H9 (cell line): ENCODE measurements around the gene GNAS. TPM values are rescaled to one million over a fixed set of nuclear protein-coding genes. Genes with fewer than 3 reads are reported as not detected.
A peak's percentile ranks its signal among the peaks of the same experiment; 100 is the strongest.

Experiments
- DNase-seq: peaks from one replicate; pipeline ENCODE4 v3.0.0-alpha.2; 2017
- H2AFZ ChIP-seq: one replicate; pipeline ENCODE4 v1.6.1; 2013; ENCODE audit warnings: mild to moderate bottlenecking, low read length, control low read depth, moderate library complexity
- H2AK5ac ChIP-seq: 2 replicates; pipeline ENCODE4 v1.6.1; 2013; ENCODE audit warnings: low read length, control low read depth, mixed read lengths; ENCODE audit not compliant: insufficient read length
- H2BK120ac ChIP-seq: one replicate; pipeline ENCODE4 v1.6.1; 2013; ENCODE audit warnings: low read depth, mild to moderate bottlenecking, low read length, control low read depth, inconsistent platforms; ENCODE audit not compliant: poor library complexity, severe bottlenecking
- H2BK12ac ChIP-seq: 2 replicates; pipeline ENCODE4 v1.6.1; 2013; ENCODE audit warnings: low read length, control low read depth, mixed read lengths, low read depth; ENCODE audit not compliant: insufficient read length
- H2BK15ac ChIP-seq: 2 replicates; pipeline ENCODE4 v1.6.1; 2013; ENCODE audit warnings: low read depth, low read length, control low read depth
- H2BK20ac ChIP-seq: one replicate; pipeline ENCODE4 v1.6.1; 2013; ENCODE audit warnings: low read depth, mild to moderate bottlenecking, low read length, control low read depth, inconsistent platforms; ENCODE audit not compliant: poor library complexity, severe bottlenecking
- H2BK5ac ChIP-seq: 2 replicates; pipeline ENCODE4 v1.6.1; 2013; ENCODE audit warnings: low read length, control low read depth, mixed read lengths; ENCODE audit not compliant: insufficient read length
- H3K14ac ChIP-seq: 2 replicates; pipeline ENCODE4 v1.6.1; 2013; ENCODE audit warnings: low read length, control low read depth; ENCODE audit not compliant: insufficient read depth
- H3K18ac ChIP-seq: 2 replicates; pipeline ENCODE4 v1.6.1; 2013; ENCODE audit warnings: low read depth, mild to moderate bottlenecking, mixed read lengths, low read length, control low read depth; ENCODE audit not compliant: insufficient read length
- H3K23ac ChIP-seq: 2 replicates; pipeline ENCODE4 v1.6.1; 2013; ENCODE audit warnings: low read length, control low read depth, mixed read lengths, low read depth; ENCODE audit not compliant: insufficient read length
- H3K23me2 ChIP-seq: 2 replicates; pipeline ENCODE4 v1.6.1; 2013; ENCODE audit warnings: low read depth, mild to moderate bottlenecking, mixed read lengths, low read length, control low read depth; ENCODE audit not compliant: insufficient read length, poor library complexity, severe bottlenecking
- H3K27ac ChIP-seq: 2 replicates; pipeline ENCODE4 v1.5.1; 2013; ENCODE audit warnings: low read length, control low read depth, mixed read lengths, low read depth; ENCODE audit not compliant: insufficient read length
- H3K27me3 ChIP-seq: 2 replicates; pipeline ENCODE4 v1.6.1; 2013; ENCODE audit warnings: low read length, control low read depth, inconsistent platforms; ENCODE audit not compliant: insufficient read depth
- H3K4ac ChIP-seq: 2 replicates; pipeline ENCODE4 v1.6.1; 2013; ENCODE audit warnings: low read depth, mild to moderate bottlenecking, control low read depth, inconsistent platforms, low read length, moderate library complexity
- H3K4me1 ChIP-seq: 2 replicates; pipeline ENCODE4 v1.6.1; 2013; ENCODE audit warnings: low read length, control low read depth, inconsistent platforms; ENCODE audit not compliant: insufficient read depth
- H3K4me2 ChIP-seq: 2 replicates; pipeline ENCODE4 v1.6.1; 2013; ENCODE audit warnings: low read length, control low read depth, mixed read lengths; ENCODE audit not compliant: insufficient read length, insufficient read depth
- H3K56ac ChIP-seq: 2 replicates; pipeline ENCODE4 v1.6.1; 2013; ENCODE audit warnings: low read depth, mild to moderate bottlenecking, mixed read lengths, low read length, control low read depth; ENCODE audit not compliant: insufficient read length
- H3K79me1 ChIP-seq: 2 replicates; pipeline ENCODE4 v1.6.1; 2013; ENCODE audit warnings: low read depth, mild to moderate bottlenecking, moderate library complexity, low read length, control low read depth, inconsistent platforms; ENCODE audit not compliant: insufficient read depth, poor library complexity, severe bottlenecking
- H3K79me2 ChIP-seq: 2 replicates; pipeline ENCODE4 v1.6.1; 2013; ENCODE audit warnings: low read length, control low read depth, inconsistent platforms; ENCODE audit not compliant: insufficient read depth
- H3K9ac ChIP-seq: 2 replicates; pipeline ENCODE4 v1.6.1; 2013; ENCODE audit warnings: low read length, control low read depth, mixed read lengths; ENCODE audit not compliant: insufficient read length; ENCODE audit errors: extremely low read depth
- H3K9me3 ChIP-seq: one replicate; pipeline ENCODE4 v1.6.1; 2013; ENCODE audit warnings: low read depth, low read length, inconsistent platforms; ENCODE audit not compliant: control insufficient read depth
- H3T11ph ChIP-seq: one replicate; pipeline ENCODE4 v1.6.1; 2013; ENCODE audit warnings: mild to moderate bottlenecking, low read length, control low read depth, inconsistent platforms
- H4K20me1 ChIP-seq: one replicate; pipeline ENCODE4 v1.6.1; 2013; ENCODE audit not compliant: control insufficient read depth, insufficient read length, insufficient read depth
- H4K5ac ChIP-seq: 2 replicates; pipeline ENCODE4 v1.6.1; 2013; ENCODE audit warnings: low read depth, mild to moderate bottlenecking, mixed read lengths, low read length, control low read depth; ENCODE audit not compliant: insufficient read length
- H4K8ac ChIP-seq: replicated peaks from 2 replicates; pipeline ENCODE4 v1.6.1; 2013; ENCODE audit warnings: low read length, control low read depth, mixed read lengths, low read depth; ENCODE audit not compliant: insufficient read length
- H4K91ac ChIP-seq: 2 replicates; pipeline ENCODE4 v1.6.1; 2013; ENCODE audit warnings: low read depth, mild to moderate bottlenecking, moderate library complexity, mixed read lengths, low read length, control low read depth; ENCODE audit not compliant: insufficient read length
- H3K27ac Mint-ChIP-seq, 3 experiments: 2 replicates in 2 of 3; 3 replicates in 1 of 3; pipeline ENCODE4 v1.8.0; 2020 to 2021; ENCODE audit warnings: mixed read lengths in 3 of 3, mild to moderate bottlenecking in 1 of 3, moderate library complexity in 1 of 3
- H3K27me3 Mint-ChIP-seq: 2 replicates; pipeline ENCODE4 v1.8.0; 2021; ENCODE audit warnings: low read depth, mild to moderate bottlenecking, moderate library complexity, mixed read lengths
- H3K36me3 Mint-ChIP-seq, 3 experiments: 2 replicates in 2 of 3; 3 replicates in 1 of 3; pipeline ENCODE4 v1.8.0; 2020 to 2021; ENCODE audit warnings: low read depth in 3 of 3, mixed read lengths in 3 of 3; ENCODE audit not compliant: insufficient read depth in 1 of 3
- H3K4me1 Mint-ChIP-seq, 2 experiments: 2 replicates each; pipeline ENCODE4 v1.8.0; 2020; ENCODE audit warnings: mixed read lengths in 2 of 2
- H3K4me3 Mint-ChIP-seq, 2 experiments: 2 replicates in 1 of 2; 3 replicates in 1 of 2; pipeline ENCODE4 v1.8.0; 2020 to 2021; ENCODE audit warnings: mild to moderate bottlenecking in 2 of 2, mixed read lengths in 2 of 2, moderate library complexity in 1 of 2
- H3K9me3 Mint-ChIP-seq, 2 experiments: 2 replicates in 1 of 2; 3 replicates in 1 of 2; pipeline ENCODE4 v1.8.0; 2020; ENCODE audit warnings: mild to moderate bottlenecking in 2 of 2, mixed read lengths in 2 of 2, moderate library complexity in 1 of 2
- WGBS: extraction: QIAGEN DNeasy Blood & Tissue Kit; methylation state at CpG from one replicate; pipeline ENCODE4 v1.1.7; 2013; ENCODE audit warnings: missing lambda C conversion rate, low lambda C conversion rate, mixed read lengths; ENCODE audit not compliant: insufficient read length; ENCODE audit errors: extremely low coverage; 5-methylcytosine and 5-hydroxymethylcytosine counted together
- total RNA-seq: library from RNA; stranded (reverse); gene quantifications from 2 replicates; pipeline ENCODE4 v1.2.1, GENCODE V29; 2021
- TF ChIP-seq, protein P1 (sequence below): fragments of 200-600 bp; sonication (generic); conservative IDR thresholded peaks from 3 replicates; pipeline ENCODE4 v1.8.0; 2021; ENCODE audit warnings: antibody characterized with exemption, mild to moderate bottlenecking

Gene GNAS
- total RNA-seq, 1 experiment from 2014 or later: 920 TPM

DNA sequence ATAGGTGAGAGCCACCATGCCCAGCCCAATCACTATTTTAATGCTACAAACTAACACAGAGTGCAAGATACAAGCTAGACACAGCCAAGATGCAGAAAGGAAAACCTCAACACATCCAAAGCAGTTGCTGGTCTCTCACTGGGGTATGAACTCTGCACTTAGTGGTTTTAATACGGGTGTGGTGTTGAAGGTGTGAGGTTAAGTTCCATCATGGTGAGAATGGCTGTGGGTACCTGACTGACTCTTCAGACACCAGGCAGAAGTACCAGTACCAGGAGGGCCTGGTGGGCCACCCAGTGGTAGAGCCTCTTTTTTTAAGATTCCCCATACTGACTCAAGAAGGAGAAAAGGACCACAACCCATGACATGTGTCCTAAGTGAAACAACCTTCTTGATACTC is 14.8 kb upstream of the GNAS start:
- Histone ChIP-seq H3K79me1 (peaks cover 8% of the 10 kb centered on the region), H3K23me2 (peaks cover 7% of the 10 kb centered on the region), H4K91ac (no peak overlapping the region), H2BK12ac (no peak overlapping the region), H2AK5ac (no peak overlapping the region), H4K5ac (no peak overlapping the region), H2BK120ac (no peak overlapping the region), H2BK5ac (no peak overlapping the region), H2BK15ac (no peak overlapping the region), H3T11ph (no peak overlapping the region), H2BK20ac (no peak overlapping the region), H3K56ac (no peak overlapping the region), H4K8ac (no peak overlapping the region), H3K4ac (no peak overlapping the region), H3K4me2 (no peak overlapping the region), H3K18ac (no peak overlapping the region), H3K14ac (no peak overlapping the region), H3K79me2 (peaks cover 56% of the 10 kb centered on the region; the same call in 1 of the 2 replicates), H3K23ac (no peak overlapping the region), H3K4me1 (no peaks in the 10 kb centered on the region; the same call in 1 of the 2 replicates), H3K27ac (no peak overlapping the region), H3K27me3 (peaks cover 17% of the 10 kb centered on the region; the same call in 1 of the 2 replicates), H3K9me3 (no peaks in the 10 kb centered on the region), H4K20me1 (peaks cover 2% of the 10 kb centered on the region), H3K9ac (no peak overlapping the region), H2AFZ (no peak overlapping the region)
- no CpG with 5 or more reads among the region's 1 CpG for WGBS
- Mint-ChIP-seq H3K4me3 (peak overlapping the region in 1 of 2 experiments; percentile 28; a peak in 1 of 5 replicates), H3K9me3 (no peaks in the 10 kb centered on the region; a peak in 2 of 5 replicates), H3K36me3 (peaks cover 49 to 73% (median 64%) of the 10 kb centered on the region in 3 experiments), H3K27ac (no peak overlapping the region), H3K4me1 (peaks cover 20 to 35% of the 10 kb centered on the region in 2 experiments), H3K27me3 (peaks cover 41% of the 10 kb centered on the region)
- DNase-seq: no peak
- TF ChIP-seq, protein P1, sequence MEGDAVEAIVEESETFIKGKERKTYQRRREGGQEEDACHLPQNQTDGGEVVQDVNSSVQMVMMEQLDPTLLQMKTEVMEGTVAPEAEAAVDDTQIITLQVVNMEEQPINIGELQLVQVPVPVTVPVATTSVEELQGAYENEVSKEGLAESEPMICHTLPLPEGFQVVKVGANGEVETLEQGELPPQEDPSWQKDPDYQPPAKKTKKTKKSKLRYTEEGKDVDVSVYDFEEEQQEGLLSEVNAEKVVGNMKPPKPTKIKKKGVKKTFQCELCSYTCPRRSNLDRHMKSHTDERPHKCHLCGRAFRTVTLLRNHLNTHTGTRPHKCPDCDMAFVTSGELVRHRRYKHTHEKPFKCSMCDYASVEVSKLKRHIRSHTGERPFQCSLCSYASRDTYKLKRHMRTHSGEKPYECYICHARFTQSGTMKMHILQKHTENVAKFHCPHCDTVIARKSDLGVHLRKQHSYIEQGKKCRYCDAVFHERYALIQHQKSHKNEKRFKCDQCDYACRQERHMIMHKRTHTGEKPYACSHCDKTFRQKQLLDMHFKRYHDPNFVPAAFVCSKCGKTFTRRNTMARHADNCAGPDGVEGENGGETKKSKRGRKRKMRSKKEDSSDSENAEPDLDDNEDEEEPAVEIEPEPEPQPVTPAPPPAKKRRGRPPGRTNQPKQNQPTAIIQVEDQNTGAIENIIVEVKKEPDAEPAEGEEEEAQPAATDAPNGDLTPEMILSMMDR: no peak
